NCI-H2107 treated with DMSO at 0.1 percent for 48 hours (cell line): ENCODE measurements around the gene AP1S3.
"Not testable (repeated sequence)": the region's sequence is repeated elsewhere in the genome, so short reads cannot be mapped to it uniquely, and the experiment has no call there.

Source experiments
- DNase-seq: peaks from one replicate; lab custom pipeline; 2025; ENCODE audit not compliant: unreplicated experiment; lab: John Stamatoyannopoulos, UW

AP1S3 gene

GRCh38 chr2:223853425-223853837 is 16.0 kb upstream of the AP1S3 start:
- DNase-seq, result no peak

GRCh38 chr2:223852281-223852795 is 15.0 kb upstream of the AP1S3 start:
- DNase-seq, result no peak

- no peak for DNase-seq
Measured at GRCh38 chr2:223847410-223847809, 10.0 kb upstream of the AP1S3 start.

GRCh38 chr2:223846515-223846914 is 9.1 kb upstream of the AP1S3 start:
- no peak for DNase-seq

GRCh38 chr2:223841436-223842190 is 4.2 kb upstream of the AP1S3 start:
- DNase-seq, result no peak

GRCh38 chr2:223835701-223836532 is 1.5 kb downstream of the AP1S3 start:
- DNase-seq, result peak; percentile 11

- no peak for DNase-seq
Measured at GRCh38 chr2:223834431-223834830, 3.0 kb downstream of the AP1S3 start.

- no peak for DNase-seq
Measured at GRCh38 chr2:223832241-223832903, 5.0 kb downstream of the AP1S3 start.

GRCh38 chr2:223829128-223829527 is 8.3 kb downstream of the AP1S3 start:
- DNase-seq, result no peak

- DNase-seq, result no peak
Measured at GRCh38 chr2:223828314-223828713, 9.1 kb downstream of the AP1S3 start.

GRCh38 chr2:223826995-223827394 is 10.4 kb downstream of the AP1S3 start:
- no peak for DNase-seq

- DNase-seq, result no peak
Measured at GRCh38 chr2:223824301-223824700, 13.1 kb downstream of the AP1S3 start.

GRCh38 chr2:223822818-223823217 is 14.6 kb downstream of the AP1S3 start:
- DNase-seq, result no peak

- DNase-seq, result no peak
Measured at GRCh38 chr2:223820549-223820948, 16.8 kb downstream of the AP1S3 start.

- no peak for DNase-seq
Measured at GRCh38 chr2:223819891-223820290, 17.5 kb downstream of the AP1S3 start.

GRCh38 chr2:223815884-223816570 is 21.4 kb downstream of the AP1S3 start:
- DNase-seq, result no peak

GRCh38 chr2:223815186-223815883 is 22.0 kb downstream of the AP1S3 start:
- DNase-seq, result no peak

- not testable (repeated sequence) for DNase-seq
Measured at GRCh38 chr2:223814764-223815163, 22.6 kb downstream of the AP1S3 start.

GRCh38 chr2:223813329-223813728 is 24.1 kb downstream of the AP1S3 start:
- no peak for DNase-seq

GRCh38 chr2:223811757-223812156 is 25.6 kb downstream of the AP1S3 start:
- DNase-seq, result no peak
